Measurements from ENCODE around the gene KCNK1.

Gene KCNK1

DNA sequence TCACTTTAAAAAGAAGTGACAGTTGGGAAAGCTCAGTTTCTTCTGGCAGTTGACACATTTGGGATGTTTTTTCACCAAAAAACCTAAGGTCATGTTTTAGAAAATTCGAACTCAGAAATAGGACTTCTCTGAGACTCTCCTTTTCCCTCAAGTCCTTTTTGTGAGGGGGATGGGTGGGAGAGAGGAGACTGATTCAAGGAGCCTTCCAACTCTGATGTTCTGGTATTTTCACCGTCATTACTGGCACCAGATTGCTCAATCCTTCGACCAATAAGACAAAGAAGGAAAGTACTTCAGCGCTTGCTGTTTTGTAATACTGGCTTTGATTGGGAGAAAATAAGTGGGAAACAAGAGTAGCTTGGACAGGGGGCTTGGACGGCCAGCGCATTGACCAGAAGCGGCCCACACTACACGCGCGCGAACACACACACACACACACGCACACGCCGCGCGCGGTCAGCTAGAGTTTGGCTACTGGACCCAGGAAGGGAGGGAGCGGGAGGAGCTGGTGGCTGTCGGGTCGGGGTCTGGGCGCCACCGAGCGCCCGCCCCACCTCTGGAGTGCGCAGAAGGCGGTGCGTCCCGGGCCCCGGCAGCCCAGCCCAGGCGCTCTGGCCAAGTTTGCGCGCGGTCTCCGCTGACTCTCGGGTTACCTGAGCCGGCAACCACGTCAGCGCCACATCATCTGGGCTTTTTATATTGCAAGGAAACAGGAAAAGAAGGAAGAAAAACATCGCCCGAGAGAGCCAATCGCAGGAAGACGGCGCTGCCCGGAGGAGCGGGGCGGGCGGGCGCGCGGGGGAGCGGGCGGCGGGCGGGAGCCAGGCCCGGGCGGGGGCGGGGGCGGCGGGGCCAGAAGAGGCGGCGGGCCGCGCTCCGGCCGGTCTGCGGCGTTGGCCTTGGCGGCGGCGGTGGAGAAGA, at the start of gene KCNK1:
KCNK1 (plus strand) TSS at position 855 of the 921 bp plus-strand sequence; CDS start at position 921, 66 bp downstream.
- DNase-seq = no peak

DNA sequence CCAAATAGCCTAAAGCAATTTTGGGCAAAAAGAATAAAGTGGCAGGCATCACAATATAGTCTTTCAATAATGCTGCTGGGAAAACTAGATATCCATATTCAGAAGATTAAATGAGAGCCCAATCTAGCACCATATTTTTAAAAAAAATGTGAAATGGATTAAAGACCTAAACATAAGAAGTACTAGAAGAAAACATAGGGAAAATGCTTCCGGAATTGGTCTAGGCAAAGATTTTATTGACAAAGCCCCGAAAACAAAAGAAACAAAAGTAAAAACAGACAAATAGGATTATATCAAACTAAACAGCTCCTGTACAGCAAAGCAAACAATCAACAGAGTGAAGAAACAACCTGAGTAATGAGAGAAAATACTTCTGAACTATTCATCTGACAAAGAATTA, 48.6 kb upstream of the KCNK1 start:
- DNase-seq = no peak

DNA sequence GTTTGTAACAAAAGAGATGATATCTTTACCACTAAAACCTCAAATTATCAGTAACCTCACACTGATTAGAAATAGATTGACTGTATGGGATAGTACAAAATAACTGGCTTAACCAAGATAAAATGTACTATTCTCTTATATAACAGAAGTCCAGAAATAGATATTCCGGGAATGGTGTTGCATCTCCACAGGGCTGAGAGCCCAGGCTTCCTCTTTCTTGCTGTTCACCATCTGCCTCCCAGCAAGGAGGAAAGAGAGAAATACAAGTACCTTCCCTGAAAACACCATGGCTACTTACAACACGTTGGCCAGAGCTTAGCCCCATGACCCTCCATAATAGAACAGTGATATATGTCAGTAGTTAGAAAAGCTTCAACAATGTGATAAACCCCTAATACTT, 47.0 kb upstream of the KCNK1 start:
- DNase-seq = no peak

DNA sequence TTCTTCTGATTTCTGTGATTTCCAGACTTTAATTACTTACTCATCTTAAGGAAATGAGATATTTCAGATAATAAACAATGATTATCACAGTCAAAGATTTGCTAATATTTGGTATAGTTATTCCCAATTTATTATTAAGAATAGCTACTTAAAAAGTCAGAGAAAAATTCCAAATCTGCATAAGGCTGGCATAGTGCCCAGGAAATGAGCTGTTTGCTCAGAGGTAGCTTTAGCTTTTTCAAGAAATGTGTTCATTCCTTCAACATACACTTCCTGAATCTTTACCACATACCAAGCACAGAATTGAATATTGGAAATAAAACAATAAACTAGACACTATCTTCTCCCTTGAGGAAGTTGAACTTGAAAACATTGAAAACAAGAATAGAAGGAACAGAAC, 44.3 kb upstream of the KCNK1 start:
- no peak for DNase-seq

DNA sequence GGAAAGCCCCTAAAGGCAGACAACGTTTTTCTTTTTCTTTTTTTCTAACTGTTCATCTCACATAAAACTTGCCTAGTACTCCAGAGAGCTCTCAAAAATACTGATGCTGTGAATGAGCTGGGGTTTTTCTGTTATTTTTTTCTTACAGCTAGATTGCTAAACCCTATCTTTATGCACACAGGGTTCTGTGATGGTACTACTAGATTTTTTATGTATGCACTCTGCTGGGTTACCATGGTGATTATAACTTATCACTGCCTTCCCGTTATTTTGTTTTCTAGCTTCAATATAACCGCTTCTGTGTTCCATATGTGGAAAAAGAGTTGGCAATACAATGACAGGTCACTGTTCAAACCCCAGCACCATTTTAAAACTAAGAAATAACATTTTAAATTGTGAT, 43.7 kb upstream of the KCNK1 start:
- DNase-seq = no peak

DNA sequence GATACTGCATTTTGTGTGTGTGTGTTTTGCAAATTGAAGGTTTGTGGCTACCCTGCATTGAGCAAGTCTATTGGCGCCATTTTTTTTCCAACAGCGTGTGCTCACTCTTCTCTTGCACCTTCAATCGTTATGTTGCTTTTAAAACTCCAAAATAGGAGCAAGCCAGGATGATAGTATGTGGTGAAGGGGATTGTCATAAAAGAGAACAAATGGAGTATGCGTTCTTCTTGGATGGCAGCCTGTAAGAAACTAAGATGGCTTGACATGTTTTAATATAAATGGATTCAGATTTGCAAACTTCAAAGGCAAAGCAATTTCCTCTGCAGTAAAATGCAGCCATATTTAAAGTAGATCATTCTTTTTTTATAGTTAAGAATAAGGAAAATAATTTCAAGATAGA, 43.2 kb upstream of the KCNK1 start:
- DNase-seq = no peak

DNA sequence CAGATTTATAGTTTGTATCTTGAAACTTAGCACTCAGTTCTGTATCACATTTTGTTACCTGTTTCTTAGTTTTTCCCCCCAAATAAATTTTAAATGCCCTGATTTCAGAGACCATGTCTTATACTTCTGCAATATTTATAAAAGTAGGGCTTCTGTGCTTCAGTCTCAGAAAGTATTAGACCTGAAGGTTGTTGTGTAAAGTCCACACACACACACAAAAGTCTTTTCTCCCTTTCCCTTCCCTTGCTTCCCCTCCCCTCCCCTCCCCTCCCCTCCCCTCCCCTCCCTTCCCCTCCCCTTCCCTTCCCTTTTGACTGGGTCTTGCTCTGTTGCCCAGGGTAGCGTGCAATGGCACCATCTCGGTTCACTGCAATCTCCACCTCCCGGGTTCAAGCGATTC, 41.0 kb upstream of the KCNK1 start:
- DNase-seq = no peak

DNA sequence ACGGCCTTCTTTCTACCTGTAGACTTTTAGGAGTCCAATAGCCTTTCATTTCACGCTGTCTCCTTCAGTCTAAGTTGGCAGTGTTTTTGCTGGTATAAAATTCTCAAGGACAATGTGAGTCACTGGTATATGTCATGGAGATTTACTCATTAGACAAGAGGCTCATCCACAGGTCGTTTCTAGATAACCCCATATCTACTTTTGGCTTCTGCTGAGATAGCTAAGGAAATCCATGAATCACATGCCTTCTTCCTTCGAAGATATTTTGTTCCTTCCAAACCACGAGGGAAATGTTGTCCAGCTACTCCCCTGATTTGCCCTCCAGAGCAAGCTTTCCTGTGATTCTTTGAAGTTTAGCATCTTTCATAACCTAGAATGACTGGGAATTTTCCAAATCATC, 38.5 kb upstream of the KCNK1 start:
- DNase-seq = no peak

DNA sequence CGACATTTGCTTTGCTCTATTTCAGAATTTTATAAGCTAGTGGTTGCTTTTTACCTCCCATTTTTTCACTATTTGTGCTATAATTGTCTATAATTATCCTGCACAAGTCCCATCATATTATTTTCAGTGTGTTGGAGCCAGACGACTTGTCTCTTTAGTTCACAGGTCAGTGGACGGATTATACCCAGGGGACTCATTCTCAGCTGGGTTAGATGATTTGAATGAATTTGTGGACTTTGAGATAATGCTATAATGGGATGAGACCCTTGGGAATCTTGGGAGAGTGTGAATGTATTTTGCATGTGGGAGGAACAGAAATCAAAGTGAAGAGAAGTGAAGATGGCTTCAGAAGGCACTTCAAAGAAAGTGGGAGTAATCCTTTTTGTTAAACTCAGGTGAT, 31.5 kb upstream of the KCNK1 start:
- DNase-seq = no peak

DNA sequence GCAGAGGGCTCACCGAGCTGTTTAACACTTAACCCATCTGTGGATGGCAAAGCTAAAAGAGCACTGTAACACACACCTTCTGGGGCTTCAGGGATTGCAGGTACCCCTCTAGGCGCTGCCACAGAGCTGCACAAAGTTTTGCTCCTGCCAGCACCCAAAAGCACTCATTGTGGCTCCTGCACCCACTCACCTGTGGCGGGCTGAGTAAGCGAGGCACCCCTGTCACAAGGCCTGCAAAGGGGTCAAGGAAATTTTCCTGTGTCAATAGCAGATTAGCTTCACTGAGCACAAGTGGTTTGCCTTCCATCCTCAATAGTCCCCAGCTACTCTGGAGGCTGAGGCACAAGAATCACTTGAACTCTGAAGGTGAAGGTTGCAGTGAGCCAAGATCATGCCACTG, 29.5 kb upstream of the KCNK1 start:
- no peak for DNase-seq

DNA sequence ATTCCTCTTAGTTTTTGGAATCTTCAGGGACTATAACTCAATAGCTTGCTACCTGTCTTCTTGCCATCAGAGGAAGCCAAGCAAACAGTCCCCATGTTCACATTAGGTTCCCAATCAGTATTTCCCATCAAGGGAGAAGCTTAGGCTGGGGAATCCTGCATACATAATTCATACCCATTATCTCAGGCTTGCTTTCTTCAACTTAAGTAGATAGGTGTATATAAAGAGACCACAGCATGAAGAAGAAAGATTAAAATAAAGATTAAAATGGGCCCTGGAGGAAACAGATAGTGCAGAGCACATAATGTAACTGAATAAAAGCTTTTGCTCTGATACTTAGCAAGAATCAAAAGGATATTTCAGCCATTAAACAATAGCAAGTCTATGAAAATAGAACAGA, 29.0 kb upstream of the KCNK1 start:
- no peak for DNase-seq

DNA sequence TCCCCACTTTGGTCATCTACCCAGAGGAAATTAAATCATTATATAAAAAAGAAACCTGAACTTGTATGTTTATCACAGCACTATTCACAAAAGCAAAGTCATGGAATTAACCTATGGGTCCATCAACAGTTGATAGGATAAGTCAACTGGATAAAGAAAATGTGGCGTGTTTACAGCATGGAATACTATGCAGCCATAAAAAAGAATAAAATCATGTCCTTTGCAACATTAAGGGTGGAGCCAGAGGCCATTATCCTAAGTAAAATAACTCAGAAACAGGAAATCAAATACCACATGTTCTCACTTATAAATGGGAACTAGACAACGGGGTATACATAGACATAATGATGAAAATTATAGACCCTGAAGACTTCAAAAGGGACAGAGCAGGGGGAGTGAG, 27.6 kb upstream of the KCNK1 start:
- no peak for DNase-seq

DNA sequence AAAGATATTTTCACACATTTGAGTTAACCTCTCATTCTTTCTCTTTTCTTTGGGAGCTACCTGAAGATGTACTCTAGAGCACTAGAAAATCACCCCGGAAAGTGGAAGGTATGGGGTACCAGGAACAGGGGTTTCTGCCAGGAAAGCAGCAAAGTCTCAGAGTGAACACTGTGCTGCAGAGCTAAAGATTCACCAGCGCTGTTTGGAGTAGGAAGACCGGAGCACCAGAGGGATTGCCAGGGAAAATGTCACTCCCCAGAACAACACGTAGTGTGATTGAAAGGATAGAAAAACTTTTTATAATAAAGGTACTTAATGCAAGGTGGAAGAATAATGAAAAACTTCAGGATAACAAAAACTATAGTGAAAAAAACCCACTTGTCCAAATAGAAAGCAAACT, 26.7 kb upstream of the KCNK1 start:
- no peak for DNase-seq

DNA sequence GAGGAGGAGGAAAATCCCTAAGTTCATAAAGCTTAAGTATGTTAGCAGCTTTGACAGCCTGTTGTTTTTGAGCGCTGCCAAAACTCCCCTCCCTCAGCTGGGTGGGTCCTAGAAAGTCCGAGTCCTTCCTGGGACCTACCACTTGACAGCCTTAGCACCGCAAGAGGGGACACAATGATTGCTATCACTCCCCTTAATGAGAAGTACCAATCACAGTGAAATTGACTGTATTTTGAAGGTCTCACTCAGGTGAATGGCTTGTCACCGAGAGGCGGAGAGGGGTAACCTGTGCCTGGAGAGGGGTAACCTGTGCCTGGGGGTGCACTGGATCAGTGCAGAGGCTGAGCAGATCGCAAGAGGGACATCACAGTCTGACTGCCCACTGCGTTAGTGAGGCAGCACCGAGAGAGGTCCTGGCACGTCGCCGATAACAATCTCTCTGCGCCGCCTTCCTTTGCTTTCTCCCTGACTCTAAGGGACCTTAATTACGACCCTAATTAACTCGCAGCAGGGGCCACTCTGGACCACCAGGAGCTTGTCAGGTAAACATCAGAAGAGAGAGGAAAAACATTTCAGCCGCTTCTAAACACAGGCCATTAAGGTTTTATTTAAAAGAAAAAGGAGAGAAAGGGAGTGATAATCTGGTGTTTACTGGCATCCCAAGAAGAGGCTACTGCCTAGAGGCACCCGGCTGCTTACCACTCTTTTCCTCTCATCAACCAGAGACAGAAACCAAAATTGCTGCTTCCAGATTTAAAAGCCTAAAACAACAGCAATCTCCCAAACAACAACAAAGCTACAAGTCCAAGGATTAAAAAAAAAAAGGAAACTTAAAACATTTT, 25.7 kb upstream of the KCNK1 start:
- no peak for DNase-seq

DNA sequence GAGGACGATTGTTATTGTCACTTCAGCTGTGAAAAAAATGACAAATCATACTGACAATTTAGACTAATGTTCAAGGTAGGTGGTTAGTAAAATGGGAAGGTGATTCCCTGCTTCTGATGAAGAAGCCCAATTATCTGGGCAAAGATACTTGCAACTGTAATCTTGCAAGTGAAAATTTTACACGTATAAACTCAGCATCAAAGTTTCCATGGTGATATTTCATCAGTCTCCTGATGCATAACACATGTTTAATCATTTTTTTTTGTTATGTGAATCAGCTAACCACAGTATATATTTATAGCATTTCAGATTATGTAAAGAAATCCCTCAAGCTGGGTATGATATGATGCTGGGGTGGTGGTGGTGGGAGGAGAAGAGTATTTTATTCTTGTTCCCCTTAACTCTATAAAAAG, 16.4 kb upstream of the KCNK1 start:
- no peak for DNase-seq

DNA sequence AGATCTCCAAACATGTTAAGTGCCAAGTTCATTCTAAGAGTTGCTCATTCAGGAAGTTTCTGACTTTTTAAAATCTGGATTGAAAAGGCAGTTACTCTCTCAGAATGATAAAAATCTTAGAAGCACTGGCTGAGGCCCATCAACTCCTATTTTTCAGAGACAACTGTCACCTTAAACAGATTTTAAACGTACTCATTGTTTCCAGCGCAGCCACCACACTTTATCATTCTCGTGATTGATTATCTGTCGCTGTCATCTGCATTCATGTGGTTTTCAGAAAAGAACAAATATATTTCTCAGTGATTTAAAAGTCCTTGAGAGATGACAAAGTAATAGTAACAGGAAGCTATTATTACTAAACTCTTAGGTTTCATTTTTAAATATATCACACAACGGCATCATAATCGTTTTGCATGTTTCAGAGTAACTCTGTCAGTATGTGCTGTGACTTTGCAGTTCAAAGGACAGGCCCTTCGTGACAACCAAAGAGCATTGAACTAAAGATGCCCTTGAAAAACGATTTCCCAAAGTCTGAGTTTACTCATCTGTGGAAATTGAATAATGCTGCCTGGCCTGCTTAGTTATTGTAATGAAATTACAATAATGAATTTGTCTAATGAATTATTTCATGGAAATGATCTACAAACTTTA, 14.9 kb upstream of the KCNK1 start:
- DNase-seq = no peak

DNA sequence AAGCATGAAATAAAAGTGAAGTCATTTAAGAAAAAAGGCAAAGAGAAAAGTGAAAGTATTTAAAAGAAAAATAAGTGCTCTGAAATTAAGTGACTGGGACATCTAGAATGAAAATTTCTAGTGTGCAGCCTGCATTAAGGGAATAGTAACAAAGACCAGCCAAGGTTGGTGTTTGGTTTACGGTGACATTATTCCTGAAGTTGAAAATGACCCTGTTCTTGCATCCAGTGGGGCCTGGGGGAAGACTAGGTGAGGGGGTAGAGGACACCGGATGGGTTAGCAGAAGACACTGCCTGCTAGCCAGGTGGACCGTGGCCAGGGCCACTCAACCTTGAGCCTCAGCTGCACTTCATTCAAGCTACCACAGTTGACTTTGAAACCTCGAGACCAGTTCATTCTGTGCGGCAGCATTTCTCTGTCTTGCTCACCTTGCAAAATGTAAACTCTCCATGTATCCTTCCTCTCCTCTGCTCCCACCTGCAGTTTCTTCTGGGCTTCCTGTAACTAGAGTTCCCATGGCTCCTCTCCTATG, 14.3 kb upstream of the KCNK1 start:
- DNase-seq = no peak

DNA sequence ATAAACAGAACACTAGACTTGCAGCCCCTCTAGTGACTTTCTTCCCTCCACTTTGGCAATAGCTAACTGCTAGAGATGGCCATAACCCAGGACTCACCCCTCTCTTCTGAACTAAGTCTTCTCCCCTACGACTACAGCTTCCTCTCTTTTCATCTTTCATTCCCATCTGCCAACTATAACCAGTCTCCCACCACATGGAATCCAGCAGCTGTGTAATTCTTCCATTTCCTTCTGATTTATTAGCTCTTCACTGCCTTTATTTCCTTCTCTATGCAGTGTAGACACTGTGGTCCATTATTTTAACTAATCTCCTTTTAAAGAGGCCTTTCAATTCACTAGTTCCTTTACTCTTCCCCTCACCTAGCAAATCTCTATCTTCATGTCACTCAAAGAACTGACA, 13.4 kb upstream of the KCNK1 start:
- no peak for DNase-seq

DNA sequence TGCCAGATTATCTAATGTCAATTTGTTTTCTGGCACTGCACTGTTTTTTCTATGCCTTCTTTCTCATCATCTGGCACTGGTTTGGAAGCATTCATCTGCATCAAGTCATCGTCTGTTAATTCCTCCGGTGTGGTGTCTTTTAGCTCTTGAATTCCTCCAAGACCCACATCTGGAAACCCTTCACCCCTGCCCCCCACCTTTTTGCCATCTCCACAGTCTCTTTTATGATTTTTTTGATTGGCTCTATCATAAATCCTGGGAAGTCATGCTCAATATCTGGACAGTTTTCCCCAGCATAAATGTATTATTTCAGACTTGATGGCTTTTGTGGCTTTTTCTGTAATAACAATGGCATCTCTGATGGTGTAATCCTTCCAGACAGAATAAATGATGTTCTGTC, 10.4 kb upstream of the KCNK1 start:
- no peak for DNase-seq

DNA sequence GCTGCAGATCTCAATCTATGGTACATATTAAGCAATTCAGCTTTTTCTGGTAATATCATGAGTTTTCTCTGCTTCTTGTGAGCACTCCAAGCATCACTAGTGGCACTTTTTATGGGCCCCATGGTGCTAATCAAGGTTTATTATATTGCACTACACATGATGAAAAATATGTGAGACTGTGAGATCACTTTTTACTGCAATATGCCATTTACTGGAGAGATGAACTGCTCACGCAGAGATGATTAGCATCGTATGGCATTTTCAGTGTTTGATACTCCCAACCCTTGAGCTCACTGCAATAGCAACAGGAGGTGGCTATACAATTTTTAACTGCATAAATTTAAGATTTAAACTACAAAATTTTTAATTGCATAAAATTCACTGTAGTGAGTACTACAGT, 8.7 kb upstream of the KCNK1 start:
- no peak for DNase-seq

DNA sequence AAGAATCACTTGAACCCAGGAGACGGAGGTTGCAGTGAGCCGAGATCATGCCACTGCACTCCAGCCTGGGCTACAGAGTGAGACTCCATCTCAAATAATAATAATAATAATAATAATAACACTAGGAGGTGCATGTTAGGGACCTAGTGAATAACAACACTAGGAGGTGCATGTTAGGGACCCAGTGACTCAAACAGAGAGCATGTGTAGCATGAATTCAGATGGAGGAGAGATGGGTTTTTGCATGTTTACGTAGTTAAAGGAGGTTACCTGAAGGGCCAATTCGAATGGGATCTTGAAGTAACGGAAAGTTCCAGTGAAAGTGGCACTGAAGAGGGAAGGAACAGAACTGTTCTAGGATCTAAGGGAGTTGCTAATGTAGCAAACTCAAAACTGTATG, 7.1 kb upstream of the KCNK1 start:
- DNase-seq = no peak

DNA sequence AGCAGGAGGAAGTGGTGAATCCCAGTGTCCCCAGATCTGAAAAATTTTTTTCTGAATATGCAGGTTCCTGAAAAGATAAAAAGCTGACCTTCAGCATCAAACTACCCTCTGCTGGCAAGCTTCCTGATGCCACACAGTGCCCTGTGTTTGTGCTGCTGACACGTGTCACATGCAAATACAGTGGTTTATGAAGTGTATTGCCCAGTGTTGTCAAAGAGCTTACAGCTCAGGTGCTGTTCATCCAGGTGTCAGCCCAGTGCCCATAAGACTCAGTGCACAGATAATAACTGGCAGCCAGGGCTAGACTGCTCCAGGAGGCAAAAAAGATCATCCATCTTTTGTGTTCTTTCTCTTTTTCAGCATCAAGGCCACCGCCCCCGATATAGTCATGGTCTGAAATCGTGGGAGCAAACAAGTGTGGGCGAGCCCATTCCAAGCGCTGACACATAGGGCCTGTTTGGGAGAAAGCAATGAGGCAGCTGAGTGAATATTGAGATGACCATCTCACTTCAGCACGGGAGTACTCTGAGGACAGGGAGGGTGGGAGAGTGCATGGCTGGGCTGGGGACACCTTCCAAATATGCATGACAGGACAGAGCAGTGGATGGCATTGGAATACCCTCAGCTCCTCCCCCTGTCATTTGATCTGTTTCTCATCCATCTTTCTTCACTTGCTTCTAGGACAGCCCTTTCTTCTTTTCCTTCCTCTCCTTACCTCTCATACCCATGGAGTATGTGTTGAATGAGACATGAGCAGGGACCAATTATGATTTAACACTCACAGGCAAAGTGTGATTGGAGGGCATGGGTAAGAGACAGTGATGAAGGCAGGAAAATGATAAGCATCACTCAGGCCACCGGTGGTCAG, 6.4 kb upstream of the KCNK1 start:
- no peak for DNase-seq

All from HCEC 1CT (cell line).